HPDE6-E6E7 (cell line): Measurements from ENCODE around the gene ESRRG.
"Not testable (repeated sequence)": the region's sequence is repeated elsewhere in the genome, so short reads cannot be mapped to it uniquely, and the experiment has no call there.

Experiments
- DNase-seq: peaks from one replicate; pipeline ENCODE4 v3.0.0; 2011; ENCODE audit warnings: missing footprints; ENCODE audit errors: extremely low spot score

ESRRG gene

GRCh38 chr1:216566641-216567205, 156.5 kb downstream of the ESRRG start:
- DNase-seq: no peak

DNA sequence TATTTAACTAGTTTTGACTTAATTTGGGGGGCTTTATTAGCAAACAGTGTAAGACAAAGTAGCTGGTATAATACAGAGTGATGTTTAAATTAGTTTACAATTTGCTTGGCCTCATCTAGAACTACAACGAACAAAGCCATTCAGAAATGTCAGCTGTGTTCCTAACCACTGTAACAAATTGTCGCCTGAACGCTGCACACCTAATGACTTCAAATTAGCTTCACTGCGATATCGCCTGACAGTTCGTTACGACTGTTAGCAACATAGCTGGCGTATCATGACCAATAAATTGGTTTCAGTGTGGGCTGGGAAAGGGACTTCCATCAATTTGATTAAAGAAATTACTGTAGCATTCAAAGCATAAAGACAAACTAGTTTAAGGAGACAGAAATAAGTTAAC, 160.1 kb downstream of the ESRRG start:
- no peak for DNase-seq

DNA sequence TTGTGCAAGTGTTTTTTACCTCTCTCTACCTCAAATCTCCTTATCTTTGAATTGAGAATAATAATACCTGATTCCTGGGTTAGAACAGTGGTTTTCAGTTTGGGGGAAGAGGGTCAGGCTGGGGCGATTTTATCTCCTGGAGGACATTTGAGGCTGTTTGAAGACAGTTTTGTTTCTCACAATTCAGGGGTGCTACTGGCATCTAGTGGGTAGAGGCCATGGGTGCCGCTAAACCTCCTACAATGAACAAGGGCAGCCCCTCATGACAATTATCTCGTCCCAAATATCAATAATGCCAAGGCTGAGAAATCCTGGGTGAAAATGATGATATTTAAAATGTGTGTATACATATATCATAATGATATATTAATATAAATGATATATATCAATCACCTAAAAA, 160.8 kb downstream of the ESRRG start:
- DNase-seq: no peak

GRCh38 chr1:216560527-216560926, 162.7 kb downstream of the ESRRG start:
- no peak for DNase-seq

GRCh38 chr1:216559359-216559758, 163.9 kb downstream of the ESRRG start:
- DNase-seq: no peak

DNA sequence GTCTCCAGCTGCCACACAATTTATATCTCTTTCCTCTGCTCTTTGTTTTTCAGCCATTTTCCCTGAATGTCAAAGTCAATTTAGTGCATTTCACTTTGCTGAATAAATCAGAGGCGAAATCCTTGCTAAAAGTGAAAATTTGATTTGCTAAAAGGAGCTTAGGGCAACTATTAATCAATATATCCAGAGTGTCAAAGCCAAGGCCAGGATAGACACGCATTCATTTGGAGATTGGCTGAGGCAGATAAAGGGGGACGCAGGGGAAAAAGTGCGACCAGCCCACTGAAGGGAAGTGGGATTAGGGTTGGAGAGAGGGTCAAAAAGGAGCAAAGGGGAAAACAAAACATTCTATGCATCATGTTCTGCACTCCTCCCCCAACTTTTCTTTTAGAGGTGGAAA, 167.6 kb downstream of the ESRRG start:
- no peak for DNase-seq

GRCh38 chr1:216554934-216555333, 168.3 kb downstream of the ESRRG start:
- no peak for DNase-seq

DNA sequence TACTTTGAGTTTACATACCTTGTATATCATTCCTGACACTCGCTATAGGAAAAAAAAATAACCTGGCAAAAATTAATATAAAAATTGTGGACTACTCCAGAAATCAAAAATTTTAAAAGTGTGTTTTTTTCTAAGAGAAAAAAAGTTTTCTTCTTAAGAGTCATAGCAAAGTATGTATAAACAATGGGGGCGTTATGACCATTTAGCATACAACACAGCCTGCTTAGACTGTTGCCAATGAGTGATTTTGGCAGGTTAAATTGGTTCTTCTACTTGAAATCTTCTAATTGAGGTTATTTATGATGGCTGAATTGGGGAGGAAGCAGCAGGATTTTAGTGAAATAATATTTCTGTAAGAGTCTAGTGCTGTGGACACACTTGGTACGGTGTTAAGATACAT, 169.5 kb downstream of the ESRRG start:
- no peak for DNase-seq

- DNase-seq: no peak
Observed at GRCh38 chr1:216553040-216553439, 170.2 kb downstream of the ESRRG start.

GRCh38 chr1:216549796-216550195, 173.4 kb downstream of the ESRRG start:
- DNase-seq: no peak

GRCh38 chr1:216542741-216543140, 180.5 kb downstream of the ESRRG start:
- no peak for DNase-seq

GRCh38 chr1:216542263-216542662, 181.0 kb downstream of the ESRRG start:
- DNase-seq: no peak

GRCh38 chr1:216535751-216536150, 187.5 kb downstream of the ESRRG start:
- DNase-seq: no peak

- no peak for DNase-seq
Observed at GRCh38 chr1:216535059-216535458, 188.2 kb downstream of the ESRRG start.

DNA sequence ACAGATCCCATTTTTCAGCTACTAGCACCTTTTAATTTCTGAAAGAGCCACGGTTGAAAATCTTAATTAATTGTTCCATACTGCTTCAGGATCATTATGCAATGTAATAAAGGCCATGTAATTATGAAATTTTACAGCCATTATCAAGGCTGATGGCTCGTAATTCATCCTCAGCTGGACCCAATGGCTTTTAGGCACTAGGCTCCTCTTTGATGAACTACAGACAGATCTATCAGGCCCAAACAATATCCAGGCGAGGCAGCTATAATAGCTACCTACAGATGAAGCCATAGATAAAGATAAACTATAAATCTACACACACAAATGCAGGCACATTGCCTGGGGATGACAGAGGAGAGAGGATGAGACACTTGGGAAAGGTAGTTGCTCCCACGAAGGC, 189.5 kb downstream of the ESRRG start:
- DNase-seq: no peak

GRCh38 chr1:216532251-216532798, 190.9 kb downstream of the ESRRG start:
- DNase-seq: no peak

GRCh38 chr1:216531263-216532239, 191.7 kb downstream of the ESRRG start:
- peak; percentile 2 for DNase-seq

DNA sequence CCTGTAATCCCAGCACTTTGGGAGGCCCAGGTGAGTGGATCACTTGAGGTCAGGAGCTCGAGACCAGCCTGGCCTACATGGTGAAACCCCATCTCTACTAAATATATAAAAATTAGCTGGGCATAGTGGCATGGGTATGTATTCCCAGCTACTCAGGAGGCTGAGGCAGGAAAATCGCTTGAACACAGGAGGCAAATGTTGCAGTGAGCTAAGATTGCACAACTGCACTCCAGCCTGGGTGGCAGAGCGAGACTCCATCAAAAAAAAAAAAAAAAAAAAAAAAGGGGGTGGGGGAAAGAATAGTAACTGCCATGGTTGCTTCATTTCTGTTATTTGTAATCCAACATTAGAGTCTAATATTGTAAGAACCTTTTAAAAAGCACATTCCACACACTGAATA, 193.4 kb downstream of the ESRRG start:
- DNase-seq: not testable (repeated sequence)

DNA sequence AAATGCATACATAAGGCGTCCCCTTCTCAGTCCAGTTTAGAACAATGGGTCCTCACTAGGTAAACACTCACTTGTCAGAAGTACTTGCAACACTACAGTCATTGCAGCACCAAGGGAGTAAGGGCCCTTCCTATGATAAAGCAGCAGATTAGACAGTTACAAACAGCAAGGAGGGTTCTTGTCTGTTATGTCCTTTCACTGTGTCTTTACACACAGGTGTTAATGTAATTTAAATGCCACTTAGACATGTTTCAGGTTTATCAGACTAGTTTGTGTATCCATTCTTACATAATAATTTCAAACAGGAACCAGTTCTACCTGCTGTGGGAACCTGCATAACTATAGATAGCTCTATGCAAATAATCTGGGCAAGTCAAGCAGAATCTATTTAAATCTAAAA, 194.4 kb downstream of the ESRRG start:
- no peak for DNase-seq

DNA sequence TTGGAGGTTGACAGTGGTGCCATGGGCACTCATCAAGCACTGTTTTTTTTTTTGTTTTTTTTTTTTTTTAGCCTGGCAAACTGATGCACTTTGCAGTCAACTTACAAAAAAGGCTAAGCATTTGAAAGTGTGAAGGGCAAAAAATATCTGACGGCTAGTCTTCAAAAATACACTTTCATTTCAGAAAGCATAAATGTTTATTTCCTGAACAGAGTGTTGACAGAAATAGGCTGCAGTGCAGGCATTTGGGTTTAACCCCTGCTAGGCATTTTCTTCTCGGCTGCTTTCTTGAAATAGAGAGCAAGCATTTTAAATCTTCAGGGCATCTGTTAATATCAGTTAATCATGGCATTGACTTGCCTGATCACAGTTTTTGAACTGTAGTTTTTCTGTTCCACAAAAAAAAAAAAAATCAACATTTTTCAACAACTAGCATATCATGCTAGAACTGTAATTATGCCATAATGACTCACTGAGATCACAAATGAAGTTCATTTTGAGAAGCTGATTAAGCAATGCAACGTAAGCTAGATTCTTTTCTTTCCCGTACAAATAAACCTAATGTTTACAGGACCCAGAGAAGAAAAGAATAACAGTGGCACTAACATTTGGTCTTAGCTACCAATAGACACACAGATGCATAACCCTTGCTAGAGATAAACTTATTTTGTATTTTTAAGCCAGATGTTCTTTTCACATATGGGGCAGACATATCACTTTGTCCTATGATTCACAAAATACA, 199.6 kb downstream of the ESRRG start:
- no peak for DNase-seq

- no peak for DNase-seq
Observed at GRCh38 chr1:216523043-216523442, 200.2 kb downstream of the ESRRG start.

DNA sequence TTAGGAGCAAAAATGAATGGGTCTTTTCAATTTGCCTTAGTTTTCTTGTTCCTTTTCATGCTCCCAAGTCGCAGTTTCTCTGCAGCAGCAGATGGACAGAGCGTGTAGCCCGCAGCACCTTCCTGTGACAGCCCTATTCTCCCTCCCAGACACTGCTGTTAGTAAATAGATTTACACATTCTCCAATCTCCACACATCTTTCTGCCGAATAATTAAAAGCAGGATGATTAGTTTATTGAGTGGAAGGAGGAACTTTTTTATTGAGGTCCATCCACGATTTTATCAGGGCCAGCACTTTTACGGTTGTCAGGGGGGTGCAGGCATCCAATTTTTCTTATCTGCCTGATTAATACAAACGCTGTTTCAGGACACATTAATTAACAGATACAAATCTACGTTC, 201.8 kb downstream of the ESRRG start:
- no peak for DNase-seq
